ENCODE data around the gene TNKS1BP1. TPM values are rescaled to one million over a fixed set of nuclear protein-coding genes. Genes with fewer than 3 reads are reported as not detected.
A peak's percentile ranks its signal among the peaks of the same experiment; 100 is the strongest.

TNKS1BP1 gene
- total RNA-seq, 1 experiment from 2014 or later, result 44.4 TPM

DNA sequence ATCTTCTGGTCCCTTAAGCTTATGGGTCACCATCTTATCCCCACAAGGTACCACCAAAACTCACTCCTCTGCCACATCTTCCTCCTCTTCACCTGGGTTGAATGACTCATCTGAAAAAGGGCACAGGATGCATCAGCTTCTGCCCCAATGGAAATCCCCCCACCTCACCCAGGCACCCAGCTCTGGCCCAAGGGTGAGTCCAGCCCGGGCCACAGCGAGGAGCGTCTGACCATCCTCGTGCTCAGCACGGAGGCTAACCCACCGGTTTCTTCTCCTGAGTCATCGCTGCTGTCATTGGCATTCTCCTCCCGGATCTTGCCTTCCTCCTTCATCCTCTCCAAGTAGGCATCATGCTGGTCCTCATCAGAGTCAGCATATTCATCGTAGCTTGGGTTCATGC is 5.3 kb upstream of the TNKS1BP1 start:
- no peak for DNase-seq (ENCODE audit: low read depth)

DNA sequence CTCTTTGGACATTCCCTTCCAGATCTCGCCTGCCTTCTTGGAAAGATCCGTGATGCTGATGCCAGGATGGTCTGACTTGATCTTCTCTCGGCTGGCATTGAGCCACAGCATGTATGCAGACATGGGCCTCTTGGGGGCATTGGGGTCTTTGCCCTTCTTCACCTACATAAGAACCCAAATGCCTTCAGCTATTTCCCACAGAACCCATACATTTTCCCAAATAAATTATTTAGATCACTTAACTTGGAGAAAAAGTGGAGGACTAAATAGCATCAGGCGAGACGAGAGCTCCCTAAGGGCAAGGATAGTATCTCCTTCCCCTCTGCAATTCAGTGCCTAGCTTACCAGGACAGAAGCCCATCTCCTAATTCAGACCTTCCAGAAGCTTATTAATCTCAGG is 3.0 kb upstream of the TNKS1BP1 start:
- DNase-seq (ENCODE audit: low read depth), result no peak

DNA sequence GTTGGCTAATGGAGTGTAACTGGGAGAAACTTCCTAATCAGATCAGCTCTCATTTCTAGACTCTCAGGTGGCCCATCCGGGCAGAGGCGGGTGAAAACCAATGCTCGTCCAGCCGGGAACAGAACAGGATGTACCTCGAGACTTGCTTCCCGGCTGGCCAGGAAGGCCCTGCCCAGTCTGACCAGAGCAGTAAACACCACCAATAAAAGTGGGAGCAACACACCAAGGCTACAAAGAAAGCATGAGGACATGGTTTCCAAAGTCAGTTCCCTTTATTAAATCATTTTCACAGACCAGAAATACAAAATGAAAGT is 940 bp upstream of the TNKS1BP1 start:
- no peak for DNase-seq (ENCODE audit: low read depth)

DNA sequence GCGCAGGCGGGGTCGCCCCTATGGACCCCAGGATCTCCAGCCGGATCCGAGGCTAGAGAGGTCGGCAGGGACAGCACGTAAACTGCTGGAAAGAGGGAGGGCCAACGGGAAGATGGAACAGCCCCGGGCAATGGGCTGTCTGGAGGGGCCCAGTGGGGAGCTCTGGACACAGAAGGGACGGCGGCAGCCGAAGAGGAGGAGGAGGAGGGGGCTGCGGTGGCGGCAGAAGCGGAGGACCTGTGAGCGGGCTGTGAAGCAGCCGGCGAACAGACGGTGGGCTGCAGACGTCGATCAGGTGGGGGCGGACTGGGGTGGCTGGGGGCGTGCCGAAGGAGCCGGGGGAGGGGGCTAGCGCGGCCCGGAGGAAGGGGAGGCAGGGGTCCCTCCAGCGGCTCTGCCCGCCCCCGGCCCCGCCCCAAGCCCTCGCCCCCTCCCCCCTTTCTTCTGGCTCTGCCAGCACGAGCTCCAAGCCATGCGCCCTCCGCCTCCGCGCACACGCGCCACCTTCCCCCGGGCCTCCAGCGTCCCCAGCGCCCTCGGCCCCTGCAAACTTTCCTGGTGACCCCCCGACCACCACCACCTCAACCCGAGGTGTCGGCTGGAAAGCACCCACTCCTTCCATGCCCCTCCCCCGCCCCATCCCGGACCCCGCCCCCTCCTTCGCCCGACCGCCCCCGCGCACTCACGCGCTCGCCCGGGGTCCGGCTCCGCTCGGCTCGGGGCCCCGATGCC is 432 bp downstream of the TNKS1BP1 start:
- DNase-seq (ENCODE audit: low read depth), result peak; percentile 54

DNA sequence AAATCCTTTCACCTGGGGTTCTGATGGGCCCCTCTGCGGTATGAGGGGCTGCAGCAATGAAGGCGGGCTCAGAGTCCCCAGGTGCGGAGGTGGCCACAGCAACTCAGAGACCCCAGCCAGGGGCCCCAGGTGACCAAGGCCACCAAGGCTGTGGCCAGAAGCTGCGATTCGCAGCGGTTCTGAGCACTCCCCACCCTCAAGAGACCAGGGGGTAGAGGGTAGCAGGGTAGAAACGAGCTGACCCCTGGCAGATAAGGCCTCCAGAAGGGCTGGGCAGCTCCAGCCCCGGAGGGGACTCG is 948 bp downstream of the TNKS1BP1 start:
- DNase-seq (ENCODE audit: low read depth), result no peak

DNA sequence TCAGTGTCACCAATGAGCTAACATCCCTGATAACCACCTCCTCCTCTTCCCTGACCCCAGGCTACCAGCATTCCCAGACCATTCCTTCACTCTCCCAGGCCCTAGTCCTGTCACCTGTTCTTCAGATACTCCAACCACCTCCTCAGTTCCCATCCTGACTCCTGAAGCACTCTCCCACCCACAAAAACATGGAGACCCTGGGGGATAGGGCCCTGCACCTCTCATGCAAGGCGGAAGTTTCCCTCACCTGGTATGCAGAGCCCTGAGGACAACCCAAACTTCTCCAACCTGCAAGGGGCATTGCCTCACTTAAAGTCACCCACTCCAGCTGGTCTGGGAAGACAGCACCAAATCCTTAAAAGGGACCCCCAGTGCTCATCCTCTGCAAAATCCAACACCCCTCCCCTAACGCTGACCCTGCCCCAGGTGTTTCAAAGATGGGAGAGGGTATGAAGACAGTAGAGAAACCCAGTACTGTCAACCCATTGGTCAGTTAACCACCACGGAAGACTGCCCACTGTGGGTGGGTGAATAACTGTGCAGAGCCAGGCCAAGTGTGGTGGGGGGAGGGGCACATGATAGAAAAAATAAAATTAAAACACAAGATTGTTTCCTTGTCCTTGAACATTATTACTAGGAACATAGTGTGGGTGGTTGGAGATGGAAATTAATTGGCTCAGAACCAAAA is 1.4 kb downstream of the TNKS1BP1 start:
- peak; percentile 54 for DNase-seq (ENCODE audit: low read depth)

DNA sequence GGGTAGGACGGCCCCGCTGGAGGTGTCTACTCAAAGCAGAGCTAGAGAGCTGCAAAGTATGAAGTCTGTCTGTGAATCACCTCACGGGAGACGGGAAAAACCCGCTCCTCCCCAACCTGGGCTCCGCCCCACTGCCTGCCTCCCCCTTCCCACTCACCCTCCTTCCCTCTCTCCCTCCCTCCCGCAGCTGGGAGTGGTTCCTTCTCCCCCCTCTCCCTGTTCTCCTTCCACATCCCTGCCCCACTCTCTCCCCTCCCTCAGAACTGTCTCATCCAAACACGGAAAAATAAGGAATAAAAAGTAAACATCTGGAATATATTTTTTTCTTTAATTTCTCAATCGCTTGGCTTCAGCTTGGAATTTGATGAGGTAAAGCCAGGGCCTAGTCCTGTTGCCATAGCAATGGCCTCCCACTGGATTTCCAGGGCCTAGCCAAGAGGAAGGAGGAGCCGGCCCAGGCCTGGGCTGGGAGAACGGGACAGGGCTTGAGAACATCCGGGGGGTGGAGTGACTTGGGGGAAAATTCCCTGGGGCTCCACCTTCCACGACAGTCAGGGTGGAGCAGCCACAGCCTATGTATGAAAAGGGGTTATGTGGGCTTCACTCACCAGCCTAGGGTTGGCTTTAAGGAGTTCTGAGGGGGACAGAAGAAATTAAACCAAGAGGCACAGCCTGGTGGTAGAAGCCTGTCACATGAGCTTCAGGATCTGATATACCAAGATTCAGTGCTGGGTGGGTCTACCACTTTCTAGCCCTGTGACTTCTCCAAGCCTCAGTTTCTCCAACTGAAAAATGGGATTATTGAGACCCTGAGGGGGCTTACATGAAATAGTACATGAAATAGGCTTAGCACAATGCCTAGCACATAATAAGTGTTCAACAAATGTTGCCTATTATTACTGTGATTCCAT is 2.2 kb downstream of the TNKS1BP1 start:
- peak; percentile 98 for DNase-seq (ENCODE audit: low read depth)

DNA sequence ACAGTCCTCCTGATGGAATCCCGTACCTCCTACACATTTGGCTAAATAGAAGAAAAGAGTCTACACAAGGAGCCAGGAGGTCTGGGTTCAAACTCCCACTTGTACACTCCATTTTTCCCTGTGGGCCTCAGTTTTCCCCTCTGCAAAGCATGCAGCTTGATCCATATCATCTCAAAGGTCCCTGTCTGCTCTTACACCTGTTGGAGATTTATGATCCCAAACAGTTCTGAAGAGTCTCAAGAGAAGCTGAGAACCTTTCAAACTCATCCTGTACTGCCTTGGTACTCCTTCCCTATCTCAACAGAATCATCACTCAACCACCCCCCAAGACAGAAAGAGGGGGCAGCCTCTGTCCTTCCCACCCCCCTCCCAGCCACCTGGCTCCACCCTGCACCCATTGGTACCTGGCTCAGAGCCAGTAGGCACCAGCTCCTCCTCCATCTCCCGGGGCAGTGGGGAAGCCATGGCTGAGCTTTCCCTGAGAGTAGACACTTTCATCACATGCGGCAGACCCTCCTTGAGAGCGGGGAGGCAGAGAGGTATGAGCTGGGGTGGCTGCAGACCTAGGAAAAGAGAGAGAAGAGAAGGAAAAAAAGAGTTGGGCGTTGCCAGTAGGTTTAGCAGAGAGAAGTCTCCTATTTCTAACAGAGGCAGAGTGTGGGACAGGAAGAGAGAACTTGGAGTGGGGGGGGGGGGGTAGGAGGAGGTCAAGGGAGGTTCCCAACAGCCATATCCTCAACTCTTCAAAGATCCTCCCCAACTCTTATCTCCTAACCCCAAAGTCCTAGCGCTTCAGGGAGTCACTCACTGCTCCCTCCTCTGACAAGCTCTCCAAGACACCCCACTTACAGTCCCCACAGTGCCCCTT is 3.1 kb downstream of the TNKS1BP1 start:
- DNase-seq (ENCODE audit: low read depth), result no peak

DNA sequence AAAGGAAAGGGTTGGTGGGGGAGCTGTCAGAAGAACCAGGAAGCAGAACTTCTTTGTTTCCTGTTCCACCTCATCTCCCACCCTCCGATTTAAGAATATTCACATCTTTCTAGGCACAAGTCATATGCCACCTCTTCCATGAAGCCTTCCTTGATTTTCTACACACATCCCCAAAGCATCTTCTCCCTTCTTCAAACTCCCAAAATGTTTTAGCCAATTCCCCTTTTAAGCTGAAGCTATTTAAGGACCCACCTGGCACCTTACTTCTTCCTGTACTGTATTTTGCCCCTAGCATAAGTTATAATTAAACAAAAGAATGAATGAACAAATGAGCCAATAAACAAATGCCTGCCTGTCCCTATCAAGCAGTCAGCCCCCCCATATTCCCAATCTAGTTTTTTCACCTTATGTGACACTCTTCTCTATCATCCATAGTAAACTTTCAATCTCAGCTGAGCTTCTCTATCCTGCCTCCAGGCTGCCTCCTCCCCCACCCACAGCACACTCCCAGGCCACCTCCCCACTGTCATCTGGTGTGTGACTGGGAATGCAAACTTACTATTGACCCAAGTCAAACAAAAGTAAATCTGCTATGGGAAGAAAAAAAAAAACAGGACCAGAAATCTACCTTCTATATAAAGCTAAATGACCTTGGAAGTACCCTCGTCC is 3.9 kb downstream of the TNKS1BP1 start:
- DNase-seq (ENCODE audit: low read depth), result no peak

DNA sequence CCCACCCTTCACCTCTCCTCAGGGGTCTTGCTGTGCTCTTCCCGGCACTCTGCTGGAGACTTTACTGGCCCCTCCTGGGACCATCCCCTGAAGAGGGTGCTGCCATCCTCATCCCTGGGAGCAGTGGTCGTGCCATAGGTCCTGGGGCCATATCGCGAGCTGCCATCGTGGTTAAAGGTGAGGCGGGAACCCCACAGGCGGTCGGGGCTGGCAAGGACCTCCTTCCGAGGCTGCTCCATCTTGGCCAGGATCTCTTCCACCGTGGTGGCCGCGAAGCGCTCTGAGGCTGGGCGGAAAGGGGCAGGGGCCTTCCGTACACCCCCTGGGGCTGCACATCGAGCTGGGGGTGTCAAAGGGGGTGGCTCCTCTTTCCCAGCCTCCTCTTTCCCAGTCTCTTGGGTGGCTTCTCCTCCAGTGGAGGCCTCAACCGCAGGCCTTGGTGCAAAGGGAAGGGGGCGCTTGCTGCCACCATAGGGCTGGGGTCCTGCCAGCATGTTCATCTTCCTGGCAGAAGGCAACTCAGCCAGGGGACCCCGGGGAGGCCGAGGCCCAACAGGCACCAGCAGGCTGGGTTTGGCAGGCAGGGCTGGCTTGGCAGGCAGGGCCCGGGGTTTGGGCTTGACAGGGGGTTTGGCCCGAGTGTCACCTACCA is 4.6 kb downstream of the TNKS1BP1 start:
- no peak for DNase-seq (ENCODE audit: low read depth)

DNA sequence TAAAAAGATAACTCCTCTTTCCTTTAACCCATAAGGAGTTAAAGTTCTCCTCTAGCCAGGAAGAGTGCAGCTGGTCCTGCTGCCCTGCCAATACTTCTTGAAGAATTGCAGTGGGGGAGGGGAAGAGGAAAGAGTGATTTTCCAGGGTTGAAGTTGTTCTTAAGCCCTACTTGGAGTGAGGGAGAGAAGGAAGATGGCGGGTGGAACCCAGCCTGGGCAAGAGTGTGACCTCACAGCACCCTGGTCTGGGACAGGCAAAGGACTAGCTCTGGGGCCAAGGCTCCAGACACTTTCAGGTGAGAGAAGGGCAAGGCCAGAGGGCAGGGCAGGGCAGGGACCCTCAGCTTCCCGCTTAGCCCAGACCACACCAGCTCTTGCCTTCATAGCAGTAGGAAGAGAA is 6.6 kb downstream of the TNKS1BP1 start:
- no peak for DNase-seq (ENCODE audit: low read depth)

DNA sequence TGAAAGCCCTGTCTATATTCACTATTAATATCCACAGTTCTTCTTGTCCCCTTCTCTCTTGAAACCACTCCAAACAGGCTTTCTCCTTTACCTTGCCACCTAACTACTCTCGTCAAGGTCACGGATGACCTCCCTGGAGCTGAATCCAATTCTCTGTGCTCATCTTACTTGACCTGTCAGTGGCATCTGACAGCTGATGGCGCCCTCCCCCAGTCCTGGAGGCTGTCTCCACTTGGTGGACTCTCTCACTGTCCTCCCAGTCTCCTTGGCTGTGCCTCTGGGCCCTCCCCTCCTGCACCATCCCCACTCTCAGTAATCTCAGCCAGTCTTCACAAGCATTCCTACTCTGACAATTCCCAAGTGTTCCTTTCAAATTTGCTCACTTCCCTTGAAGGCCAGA is 8.7 kb downstream of the TNKS1BP1 start:
- no peak for DNase-seq (ENCODE audit: low read depth)

DNA sequence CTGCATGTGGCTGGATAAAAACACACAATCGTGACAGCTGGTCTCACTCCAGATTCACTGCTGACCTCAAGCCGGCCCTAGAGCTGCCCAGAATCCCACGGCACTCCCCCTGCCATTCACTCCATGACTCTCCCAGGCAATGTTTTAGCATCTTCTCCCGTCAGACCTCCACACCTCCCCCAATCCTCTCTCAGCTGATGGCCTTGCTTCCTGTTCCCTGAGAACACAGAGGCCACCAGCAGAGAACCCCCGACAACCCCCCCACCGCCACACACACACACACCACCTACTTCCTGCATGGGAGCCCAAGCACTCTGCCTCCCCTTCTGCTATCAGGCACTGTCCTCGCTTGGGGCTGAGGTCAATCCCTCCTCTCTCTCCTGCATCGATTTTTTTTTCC is 9.3 kb downstream of the TNKS1BP1 start:
- no peak for DNase-seq (ENCODE audit: low read depth)

DNA sequence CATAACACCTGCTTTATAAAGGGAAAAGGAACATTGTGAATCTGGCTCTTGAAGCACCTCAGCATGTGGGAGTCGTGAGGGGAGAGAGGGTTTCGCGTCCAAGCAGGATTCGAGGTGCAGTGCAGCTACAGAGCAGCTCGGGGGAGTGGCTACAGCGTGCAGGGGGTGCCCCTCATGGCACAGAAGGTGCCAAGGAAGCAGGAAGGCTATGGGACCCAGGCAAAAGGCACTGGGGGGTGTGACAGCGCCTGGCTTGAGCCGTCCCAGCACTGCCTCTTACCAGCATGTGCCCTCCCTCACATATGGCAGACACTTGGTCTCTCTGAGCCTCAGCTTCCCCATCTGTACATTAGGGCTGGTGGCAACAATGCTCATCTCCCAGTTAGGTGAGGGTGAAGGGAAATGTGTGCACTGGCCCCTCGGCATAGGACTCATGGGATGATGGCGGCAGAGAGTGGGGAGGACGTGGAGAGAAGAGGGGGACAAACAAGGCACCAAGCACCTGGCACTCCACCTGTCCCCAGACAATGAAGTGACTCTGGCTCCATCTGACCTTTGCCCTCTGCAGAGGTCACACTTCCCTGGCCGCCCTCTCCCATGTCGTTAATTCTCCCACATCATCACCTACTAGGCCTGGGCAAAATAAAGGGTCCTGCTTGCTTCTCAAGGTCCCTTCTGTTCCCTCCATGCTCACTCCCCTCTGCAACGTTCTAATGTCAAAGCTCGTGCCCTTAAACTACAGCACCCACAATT is 10.4 kb downstream of the TNKS1BP1 start:
- no peak for DNase-seq (ENCODE audit: low read depth)

DNA sequence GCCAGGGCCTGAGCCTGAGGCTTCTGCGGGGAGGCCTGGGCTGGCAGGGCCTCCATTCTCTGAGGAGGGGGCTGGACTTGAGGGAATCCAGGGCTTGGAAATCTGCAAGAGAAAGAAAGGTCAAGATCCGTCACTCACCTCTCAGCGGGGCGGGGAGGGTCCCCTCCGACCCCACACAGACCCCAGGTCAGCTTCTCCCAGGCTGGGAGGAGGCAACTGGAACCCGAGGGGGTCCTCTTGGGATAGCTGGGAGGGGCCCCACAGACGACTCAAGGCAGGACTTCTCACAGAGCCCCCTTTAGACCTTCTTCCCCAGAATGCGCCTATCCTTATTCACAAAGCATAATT is 11.0 kb downstream of the TNKS1BP1 start:
- no peak for DNase-seq (ENCODE audit: low read depth)

DNA sequence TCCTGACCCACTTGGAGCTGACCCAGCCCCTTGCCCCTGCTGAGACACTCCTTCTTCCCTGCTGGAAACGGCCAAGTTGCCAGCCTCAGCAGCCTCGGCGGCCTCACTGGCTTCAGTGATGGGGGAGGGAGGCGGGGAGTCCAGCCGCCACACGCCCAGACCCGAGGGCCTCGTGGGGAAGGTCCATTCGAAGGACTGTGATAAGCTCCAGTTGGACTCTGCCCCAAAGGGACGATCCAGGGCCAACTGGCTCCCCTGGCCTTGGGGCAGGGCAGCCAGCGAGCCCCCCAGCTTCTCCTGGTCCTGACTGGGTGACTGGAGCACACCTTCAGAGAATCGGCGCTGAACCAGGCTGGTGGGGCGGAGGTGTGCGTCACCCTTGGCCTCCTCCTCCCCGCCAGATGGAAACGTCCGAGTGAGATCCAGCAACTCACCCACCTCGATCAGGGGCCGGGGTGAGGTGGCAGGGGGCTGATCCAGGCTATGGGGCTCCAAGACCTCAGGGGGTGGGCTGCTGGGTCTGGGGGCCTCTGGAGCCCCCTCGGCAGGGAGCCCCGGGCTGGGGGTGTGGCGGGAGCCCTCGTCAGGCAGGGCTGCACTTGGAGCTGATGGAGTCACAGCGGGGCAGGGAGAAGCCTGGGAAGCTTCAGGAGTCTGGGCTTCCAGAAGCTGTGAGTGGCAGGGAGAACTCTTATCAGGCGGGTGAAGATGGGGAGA is 11.5 kb downstream of the TNKS1BP1 start:
- no peak for DNase-seq (ENCODE audit: low read depth)

DNA sequence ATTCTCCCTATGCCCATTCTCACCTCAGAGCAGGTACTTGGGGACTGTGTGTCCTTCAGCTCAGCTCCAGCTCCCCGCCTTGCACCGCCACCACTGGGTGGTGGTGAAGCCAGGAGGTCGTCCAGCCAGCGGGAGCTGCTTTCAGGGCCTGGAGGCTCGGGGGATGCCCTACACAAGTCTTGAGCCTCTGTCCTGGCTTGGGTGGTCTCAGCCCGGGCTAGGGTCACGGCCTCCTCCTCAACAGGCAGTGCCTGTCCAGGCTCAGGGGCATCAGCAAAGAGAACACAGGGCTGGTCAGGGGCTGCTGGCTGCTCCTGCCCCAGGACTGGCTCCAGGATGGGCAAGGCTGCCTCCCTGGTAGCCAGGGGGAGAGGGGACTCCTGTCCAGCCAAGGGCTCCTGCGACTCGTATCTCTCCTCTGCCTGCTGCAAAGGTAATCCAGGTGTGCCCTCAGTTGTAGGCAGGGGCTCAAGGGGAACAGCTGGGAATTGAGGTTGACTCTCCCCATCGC is 12.2 kb downstream of the TNKS1BP1 start:
- DNase-seq (ENCODE audit: low read depth), result no peak

DNA sequence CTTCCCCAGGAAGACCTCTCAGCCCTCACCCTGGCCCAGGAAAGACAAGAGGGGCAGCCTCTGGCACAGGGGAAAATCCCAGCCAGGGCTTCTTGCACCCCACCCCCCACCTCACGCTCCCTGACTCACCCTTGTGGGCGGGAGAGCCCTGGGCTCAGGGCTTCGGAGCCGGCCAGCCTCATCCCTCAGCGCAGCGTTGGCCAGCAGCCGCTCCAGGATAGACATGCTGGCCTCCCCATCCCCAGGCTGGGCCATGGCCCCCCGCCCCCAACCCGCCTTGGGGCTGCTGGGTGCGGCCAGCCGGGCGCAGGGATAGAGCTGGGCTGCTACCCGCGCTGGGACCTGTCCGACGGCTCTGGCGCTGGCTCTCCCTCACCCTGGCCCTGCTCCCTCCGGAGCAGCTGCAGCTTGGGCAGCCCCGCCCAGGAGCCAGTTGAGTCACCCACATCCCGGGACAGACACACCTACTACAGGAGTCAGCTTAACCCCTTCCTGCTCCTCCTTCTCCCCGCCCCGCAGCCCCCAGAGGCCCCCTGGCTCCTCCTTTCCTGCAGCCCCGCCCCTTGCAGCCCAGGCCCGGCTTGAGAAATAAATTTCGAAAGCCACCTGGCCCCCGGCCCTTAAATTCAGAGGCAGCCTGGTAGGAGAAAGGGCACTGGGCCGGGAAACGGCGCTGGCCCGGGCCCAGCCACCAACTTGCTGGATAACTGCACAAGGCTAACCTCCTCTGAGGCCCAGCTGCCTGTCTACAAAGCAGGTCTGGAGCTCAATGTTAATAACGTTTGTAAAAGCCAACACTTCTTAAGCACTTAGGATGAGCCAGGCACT is 13.4 kb downstream of the TNKS1BP1 start:
- peak; percentile 95 for DNase-seq (ENCODE audit: low read depth)

Measured in M059J (cell line).